Bone marrow (tissue), 2 donors: Measurements from ENCODE around the gene CAP2.
"Not testable (repeated sequence)": the region's sequence is repeated elsewhere in the genome, so short reads cannot be mapped to it uniquely, and the experiment has no call there.

Experiments used
- DNase-seq, 2 donors: peaks; one replicate each; lab custom pipeline; 2025; lab: John Stamatoyannopoulos, UW

The CAP2 gene

GRCh38 chr6:17396256-17396655 lies 2.9 kb downstream of the CAP2 start:
- DNase-seq, result no peak

GRCh38 chr6:17397764-17398194 lies 4.4 kb downstream of the CAP2 start:
- no peak for DNase-seq

GRCh38 chr6:17405181-17405943 lies 12.0 kb downstream of the CAP2 start:
- DNase-seq, result not testable (repeated sequence)

GRCh38 chr6:17405944-17406245 lies 12.5 kb downstream of the CAP2 start:
- no peak for DNase-seq

- no peak for DNase-seq
Observed at GRCh38 chr6:17408081-17408480, 14.7 kb downstream of the CAP2 start.

- no peak for DNase-seq
Observed at GRCh38 chr6:17410281-17410680, 16.9 kb downstream of the CAP2 start.

GRCh38 chr6:17413313-17413750 lies 19.9 kb downstream of the CAP2 start:
- no peak for DNase-seq

GRCh38 chr6:17414395-17414794 lies 21.0 kb downstream of the CAP2 start:
- not testable (repeated sequence) for DNase-seq

GRCh38 chr6:17415321-17415720 lies 21.9 kb downstream of the CAP2 start:
- no peak for DNase-seq

- DNase-seq, result no peak
Observed at GRCh38 chr6:17416806-17417205, 23.4 kb downstream of the CAP2 start.

GRCh38 chr6:17417817-17418216 lies 24.4 kb downstream of the CAP2 start:
- no peak for DNase-seq

GRCh38 chr6:17418281-17419188 lies 25.1 kb downstream of the CAP2 start:
- DNase-seq, result no peak

- no peak for DNase-seq
Observed at GRCh38 chr6:17419189-17419575, 25.8 kb downstream of the CAP2 start.

GRCh38 chr6:17420368-17420767 lies 27.0 kb downstream of the CAP2 start:
- DNase-seq, result no peak

GRCh38 chr6:17421406-17421805 lies 28.0 kb downstream of the CAP2 start:
- no peak for DNase-seq

- no peak for DNase-seq
Observed at GRCh38 chr6:17423026-17423425, 29.6 kb downstream of the CAP2 start.

GRCh38 chr6:17427062-17427461 lies 33.7 kb downstream of the CAP2 start:
- DNase-seq, result no peak

GRCh38 chr6:17427617-17428016 lies 34.2 kb downstream of the CAP2 start:
- no peak for DNase-seq

- DNase-seq, result not testable (repeated sequence)
Observed at GRCh38 chr6:17428595-17429120, 35.3 kb downstream of the CAP2 start.

GRCh38 chr6:17429383-17430061 lies 36.1 kb downstream of the CAP2 start:
- no peak for DNase-seq

- DNase-seq, result no peak
Observed at GRCh38 chr6:17431581-17431980, 38.2 kb downstream of the CAP2 start.

- DNase-seq, result no peak
Observed at GRCh38 chr6:17432356-17432755, 39.0 kb downstream of the CAP2 start.
